ENCODE data around the gene LRRK1.

DNA sequence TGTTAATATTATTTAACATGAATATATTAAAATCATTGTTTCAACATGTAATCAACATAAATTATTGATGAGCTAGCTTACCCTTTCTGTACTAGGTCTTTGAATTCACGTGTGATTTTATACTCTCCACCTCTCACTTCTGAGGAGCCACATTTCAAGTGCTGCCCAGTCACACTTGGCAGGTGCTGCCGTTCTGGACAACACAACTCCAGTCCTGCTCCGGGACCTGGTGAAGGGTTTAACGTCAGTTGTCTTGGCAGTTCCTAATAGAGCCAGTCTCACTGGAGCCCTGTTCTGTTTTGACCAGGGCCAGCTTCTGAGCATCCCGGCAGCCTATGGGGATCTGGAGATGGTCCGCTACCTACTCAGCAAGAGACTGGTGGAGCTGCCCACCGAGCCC is 64.1 kb downstream of the LRRK1 start:
- no peak for TF ChIP-seq PRRX2 (CRISPR knock-in tag; IDR thresholded peaks at IDR 0.05)
- TF ChIP-seq, protein P1, sequence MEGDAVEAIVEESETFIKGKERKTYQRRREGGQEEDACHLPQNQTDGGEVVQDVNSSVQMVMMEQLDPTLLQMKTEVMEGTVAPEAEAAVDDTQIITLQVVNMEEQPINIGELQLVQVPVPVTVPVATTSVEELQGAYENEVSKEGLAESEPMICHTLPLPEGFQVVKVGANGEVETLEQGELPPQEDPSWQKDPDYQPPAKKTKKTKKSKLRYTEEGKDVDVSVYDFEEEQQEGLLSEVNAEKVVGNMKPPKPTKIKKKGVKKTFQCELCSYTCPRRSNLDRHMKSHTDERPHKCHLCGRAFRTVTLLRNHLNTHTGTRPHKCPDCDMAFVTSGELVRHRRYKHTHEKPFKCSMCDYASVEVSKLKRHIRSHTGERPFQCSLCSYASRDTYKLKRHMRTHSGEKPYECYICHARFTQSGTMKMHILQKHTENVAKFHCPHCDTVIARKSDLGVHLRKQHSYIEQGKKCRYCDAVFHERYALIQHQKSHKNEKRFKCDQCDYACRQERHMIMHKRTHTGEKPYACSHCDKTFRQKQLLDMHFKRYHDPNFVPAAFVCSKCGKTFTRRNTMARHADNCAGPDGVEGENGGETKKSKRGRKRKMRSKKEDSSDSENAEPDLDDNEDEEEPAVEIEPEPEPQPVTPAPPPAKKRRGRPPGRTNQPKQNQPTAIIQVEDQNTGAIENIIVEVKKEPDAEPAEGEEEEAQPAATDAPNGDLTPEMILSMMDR (IDR thresholded peaks at IDR 0.05) = no peak
- no peak for TF ChIP-seq ZNF396 (CRISPR knock-in tag; IDR thresholded peaks at IDR 0.05; ENCODE audit: borderline replicate concordance)
- TF ChIP-seq, protein P2, sequence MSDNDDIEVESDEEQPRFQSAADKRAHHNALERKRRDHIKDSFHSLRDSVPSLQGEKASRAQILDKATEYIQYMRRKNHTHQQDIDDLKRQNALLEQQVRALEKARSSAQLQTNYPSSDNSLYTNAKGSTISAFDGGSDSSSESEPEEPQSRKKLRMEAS (CRISPR knock-in tag; IDR thresholded peaks at IDR 0.05) = no peak
- TF ChIP-seq, protein P3, sequence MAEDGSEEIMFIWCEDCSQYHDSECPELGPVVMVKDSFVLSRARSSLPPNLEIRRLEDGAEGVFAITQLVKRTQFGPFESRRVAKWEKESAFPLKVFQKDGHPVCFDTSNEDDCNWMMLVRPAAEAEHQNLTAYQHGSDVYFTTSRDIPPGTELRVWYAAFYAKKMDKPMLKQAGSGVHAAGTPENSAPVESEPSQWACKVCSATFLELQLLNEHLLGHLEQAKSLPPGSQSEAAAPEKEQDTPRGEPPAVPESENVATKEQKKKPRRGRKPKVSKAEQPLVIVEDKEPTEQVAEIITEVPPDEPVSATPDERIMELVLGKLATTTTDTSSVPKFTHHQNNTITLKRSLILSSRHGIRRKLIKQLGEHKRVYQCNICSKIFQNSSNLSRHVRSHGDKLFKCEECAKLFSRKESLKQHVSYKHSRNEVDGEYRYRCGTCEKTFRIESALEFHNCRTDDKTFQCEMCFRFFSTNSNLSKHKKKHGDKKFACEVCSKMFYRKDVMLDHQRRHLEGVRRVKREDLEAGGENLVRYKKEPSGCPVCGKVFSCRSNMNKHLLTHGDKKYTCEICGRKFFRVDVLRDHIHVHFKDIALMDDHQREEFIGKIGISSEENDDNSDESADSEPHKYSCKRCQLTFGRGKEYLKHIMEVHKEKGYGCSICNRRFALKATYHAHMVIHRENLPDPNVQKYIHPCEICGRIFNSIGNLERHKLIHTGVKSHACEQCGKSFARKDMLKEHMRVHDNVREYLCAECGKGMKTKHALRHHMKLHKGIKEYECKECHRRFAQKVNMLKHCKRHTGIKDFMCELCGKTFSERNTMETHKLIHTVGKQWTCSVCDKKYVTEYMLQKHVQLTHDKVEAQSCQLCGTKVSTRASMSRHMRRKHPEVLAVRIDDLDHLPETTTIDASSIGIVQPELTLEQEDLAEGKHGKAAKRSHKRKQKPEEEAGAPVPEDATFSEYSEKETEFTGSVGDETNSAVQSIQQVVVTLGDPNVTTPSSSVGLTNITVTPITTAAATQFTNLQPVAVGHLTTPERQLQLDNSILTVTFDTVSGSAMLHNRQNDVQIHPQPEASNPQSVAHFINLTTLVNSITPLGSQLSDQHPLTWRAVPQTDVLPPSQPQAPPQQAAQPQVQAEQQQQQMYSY (CRISPR knock-in tag; IDR thresholded peaks at IDR 0.05) = no peak
- TF ChIP-seq, protein P4, sequence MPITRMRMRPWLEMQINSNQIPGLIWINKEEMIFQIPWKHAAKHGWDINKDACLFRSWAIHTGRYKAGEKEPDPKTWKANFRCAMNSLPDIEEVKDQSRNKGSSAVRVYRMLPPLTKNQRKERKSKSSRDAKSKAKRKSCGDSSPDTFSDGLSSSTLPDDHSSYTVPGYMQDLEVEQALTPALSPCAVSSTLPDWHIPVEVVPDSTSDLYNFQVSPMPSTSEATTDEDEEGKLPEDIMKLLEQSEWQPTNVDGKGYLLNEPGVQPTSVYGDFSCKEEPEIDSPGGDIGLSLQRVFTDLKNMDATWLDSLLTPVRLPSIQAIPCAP (CRISPR knock-in tag; IDR thresholded peaks at IDR 0.05) = no peak
- TF ChIP-seq CBFB (CRISPR knock-in tag; IDR thresholded peaks at IDR 0.05; ENCODE audit: low read depth) = no peak
- TF ChIP-seq MXD4 (CRISPR knock-in tag; IDR thresholded peaks at IDR 0.05; ENCODE audit: borderline replicate concordance) = no peak
- TF ChIP-seq NR3C1 (CRISPR knock-in tag; conservative IDR thresholded peaks at IDR 0.05; ENCODE audit: low read depth) = no peak
- TF ChIP-seq, protein P5, sequence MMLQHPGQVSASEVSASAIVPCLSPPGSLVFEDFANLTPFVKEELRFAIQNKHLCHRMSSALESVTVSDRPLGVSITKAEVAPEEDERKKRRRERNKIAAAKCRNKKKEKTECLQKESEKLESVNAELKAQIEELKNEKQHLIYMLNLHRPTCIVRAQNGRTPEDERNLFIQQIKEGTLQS (CRISPR knock-in tag; conservative IDR thresholded peaks at IDR 0.05) = no peak
- no peak for TF ChIP-seq ESRRA (CRISPR knock-in tag; IDR thresholded peaks at IDR 0.05; ENCODE audit: borderline replicate concordance)
- TF ChIP-seq, protein P6, sequence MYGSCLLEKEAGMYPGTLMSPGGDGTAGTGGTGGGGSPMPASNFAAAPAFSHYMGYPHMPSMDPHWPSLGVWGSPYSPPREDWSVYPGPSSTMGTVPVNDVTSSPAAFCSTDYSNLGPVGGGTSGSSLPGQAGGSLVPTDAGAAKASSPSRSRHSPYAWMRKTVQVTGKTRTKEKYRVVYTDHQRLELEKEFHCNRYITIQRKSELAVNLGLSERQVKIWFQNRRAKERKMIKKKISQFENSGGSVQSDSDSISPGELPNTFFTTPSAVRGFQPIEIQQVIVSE (CRISPR knock-in tag; IDR thresholded peaks at IDR 0.05; ENCODE audit: borderline replicate concordance) = no peak
- TF ChIP-seq, protein P7, sequence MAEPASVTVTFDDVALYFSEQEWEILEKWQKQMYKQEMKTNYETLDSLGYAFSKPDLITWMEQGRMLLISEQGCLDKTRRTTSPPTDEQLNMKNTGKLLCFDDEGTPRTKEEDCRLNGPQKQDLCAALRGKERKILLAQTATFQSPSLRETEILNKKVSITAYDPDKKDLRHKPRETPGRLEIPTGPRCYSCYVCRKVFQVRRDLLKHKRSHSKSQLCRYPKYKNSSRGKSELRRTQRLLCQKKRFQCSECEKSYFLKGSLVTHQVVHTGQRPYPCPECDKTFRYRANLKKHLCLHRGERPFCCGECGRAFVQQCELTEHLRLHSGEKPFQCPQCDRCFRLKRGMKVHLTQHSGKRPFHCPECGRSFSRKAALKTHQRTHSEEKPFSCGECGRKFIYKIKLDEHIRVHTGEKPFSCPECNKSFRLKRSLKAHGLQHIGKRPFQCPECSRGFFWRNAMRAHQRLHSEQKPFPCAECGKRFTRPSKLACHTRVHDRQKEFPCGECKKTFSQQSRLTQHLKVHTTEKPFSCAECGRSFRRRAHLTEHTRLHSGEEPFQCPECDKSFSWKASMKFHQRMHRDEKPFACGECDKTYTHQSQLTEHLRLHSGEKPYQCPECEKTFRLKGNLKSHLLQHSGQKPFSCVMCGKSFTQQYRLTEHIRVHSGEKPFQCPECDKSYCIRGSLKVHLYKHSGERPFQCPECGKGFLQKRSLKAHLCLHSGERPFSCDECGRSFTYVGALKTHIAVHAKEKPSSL (CRISPR knock-in tag; conservative IDR thresholded peaks at IDR 0.05) = no peak

All from WTC11 (cell line).